Measurements from ENCODE around the gene GRAMD1B.

GRCh38 chr11:123457187-123457770 is 27.2 kb downstream of the GRAMD1B start:
- TF ChIP-seq CTCF (IDR thresholded peaks at IDR 0.05) (no peak), POLR2A (IDR thresholded peaks at IDR 0.05) (no peak)
